Measurements from ENCODE around the gene CMKLR1.

The CMKLR1 gene

GRCh38 chr12:108361606-108362005 is 22.5 kb upstream of the CMKLR1 start:
- no peak for DNase-seq

GRCh38 chr12:108360487-108360886 is 21.4 kb upstream of the CMKLR1 start:
- DNase-seq, result no peak

- DNase-seq, result no peak
Measured at GRCh38 chr12:108360057-108360456, 20.9 kb upstream of the CMKLR1 start.

- DNase-seq, result no peak
Measured at GRCh38 chr12:108358580-108358965, 19.5 kb upstream of the CMKLR1 start.

- no peak for DNase-seq
Measured at GRCh38 chr12:108357834-108358579, 18.9 kb upstream of the CMKLR1 start.

GRCh38 chr12:108356835-108357806 is 18.0 kb upstream of the CMKLR1 start:
- no peak for DNase-seq

- DNase-seq, result no peak
Measured at GRCh38 chr12:108355069-108355468, 16.0 kb upstream of the CMKLR1 start.

- DNase-seq, result no peak
Measured at GRCh38 chr12:108352591-108352990, 13.5 kb upstream of the CMKLR1 start.

GRCh38 chr12:108350511-108350910 is 11.4 kb upstream of the CMKLR1 start:
- DNase-seq, result no peak

GRCh38 chr12:108349278-108349688 is 10.2 kb upstream of the CMKLR1 start:
- no peak for DNase-seq

- no peak for DNase-seq
Measured at GRCh38 chr12:108348842-108349241, 9.7 kb upstream of the CMKLR1 start.

GRCh38 chr12:108346727-108347710 is 7.9 kb upstream of the CMKLR1 start:
- DNase-seq, result no peak

GRCh38 chr12:108345716-108346633 is 6.9 kb upstream of the CMKLR1 start:
- DNase-seq, result no peak

GRCh38 chr12:108342985-108343384 is 3.9 kb upstream of the CMKLR1 start:
- DNase-seq, result no peak

- no peak for DNase-seq
Measured at GRCh38 chr12:108341854-108342847, 3.0 kb upstream of the CMKLR1 start.

GRCh38 chr12:108341356-108341755 is 2.2 kb upstream of the CMKLR1 start:
- no peak for DNase-seq

GRCh38 chr12:108340037-108340436 is 926 bp upstream of the CMKLR1 start:
- no peak for DNase-seq

- DNase-seq, result no peak
Measured at GRCh38 chr12:108337235-108338223, 1.6 kb downstream of the CMKLR1 start.
